HEK293 (cell line): ENCODE measurements around the gene WNT7B.

ENCODE experiments used
- CTCF ChIA-PET: fragments of 350-600 bp; formaldehyde crosslinking; extraction: SDS; loops from one replicate; lab custom pipeline; 2021; ENCODE audit warnings: antibody characterized with exemption; lab: Yijun Ruan, JAX
- POLR2A ChIA-PET: fragments of 300-600 bp; formaldehyde crosslinking; extraction: SDS; loops from one replicate; lab custom pipeline; 2020; ENCODE audit warnings: antibody characterized with exemption, inconsistent platforms; lab: Yijun Ruan, JAX
- H3K27ac ChIP-seq: fragments of 200-500 bp; sonication (Bioruptor generic); 2 replicates; pipeline ENCODE4 v1.5.1; 2014; ENCODE audit warnings: low read depth, low read length, control low read depth, inconsistent platforms; ENCODE audit errors: extremely low read depth
- H3K36me3 ChIP-seq, 2 experiments: fragments of 200-500 bp in 1 of 2; sonication (Bioruptor generic) in 1 of 2; 1 replicate in 1 of 2; 2 replicates in 1 of 2; pipeline ENCODE4 v1.5.1; 2014 to 2017; ENCODE audit warnings: inconsistent platforms in 2 of 2, low read length in 2 of 2; ENCODE audit not compliant: control insufficient read depth in 2 of 2, insufficient read depth in 1 of 2
- H3K4me1 ChIP-seq: fragments of 200-500 bp; sonication (Bioruptor generic); 2 replicates; pipeline ENCODE4 v1.5.1; 2014; ENCODE audit warnings: mild to moderate bottlenecking, low read length, inconsistent platforms; ENCODE audit not compliant: control insufficient read depth, insufficient read depth
- H3K4me3 ChIP-seq: 2 replicates; pipeline ENCODE4 v1.5.1; 2011; ENCODE audit warnings: low read depth, mild to moderate bottlenecking, control low read depth, low read length, moderate library complexity
- H3K9me3 ChIP-seq: fragments of 200-500 bp; sonication (Bioruptor generic); 2 replicates; pipeline ENCODE4 v1.5.1; 2014; ENCODE audit warnings: low read depth, low read length, inconsistent platforms; ENCODE audit not compliant: control insufficient read depth, insufficient read depth
- HOXA7 ChIP-seq: sonication (generic); formaldehyde crosslinking; IDR thresholded peaks from 2 replicates; pipeline ENCODE4 v1.8.1; 2022; ENCODE audit warnings: missing genetic modification reagents, borderline replicate concordance
- KLF9 ChIP-seq: fragments of 450-650 bp; formaldehyde crosslinking; IDR thresholded peaks from 2 replicates; pipeline ENCODE4 v1.5.1; 2016; ENCODE audit warnings: missing biosample characterization, missing genetic modification characterization, low read depth
- TCF7L2 ChIP-seq: IDR thresholded peaks from 2 replicates; pipeline ENCODE4 v1.6.1; 2011; ENCODE audit warnings: low read depth, mild to moderate bottlenecking, inconsistent platforms, low read length, moderate library complexity, borderline replicate concordance
- ZBTB10 ChIP-seq: fragments of 450-650 bp; formaldehyde crosslinking; IDR thresholded peaks from 2 replicates; pipeline ENCODE4 v1.5.1; 2016; ENCODE audit warnings: missing biosample characterization, missing genetic modification characterization
- ZBTB8A ChIP-seq: fragments of 450-650 bp; formaldehyde crosslinking; IDR thresholded peaks from 2 replicates; pipeline ENCODE4 v1.5.1; 2016; ENCODE audit warnings: missing biosample characterization, missing genetic modification characterization
- ZNF138 ChIP-seq: fragments of 450-650 bp; formaldehyde crosslinking; IDR thresholded peaks from 2 replicates; pipeline ENCODE4 v1.5.1; 2016; ENCODE audit warnings: missing biosample characterization, missing genetic modification characterization, borderline replicate concordance
- ZNF266 ChIP-seq: fragments of 450-650 bp; formaldehyde crosslinking; IDR thresholded peaks from 2 replicates; pipeline ENCODE4 v1.5.1; 2016; ENCODE audit warnings: missing biosample characterization, missing genetic modification characterization, low read depth
- ZNF274 ChIP-seq, 2 experiments: fragments of 200-500 bp in 1 of 2; fragments of 450-650 bp in 1 of 2; sonication (Bioruptor generic) in 1 of 2; formaldehyde crosslinking in 1 of 2; IDR thresholded peaks; 2 replicates each; pipeline versions ENCODE4 v1.5.1 to v1.6.1; 2014 to 2016; ENCODE audit warnings: borderline replicate concordance in 1 of 2, inconsistent platforms in 1 of 2, low read length in 1 of 2, missing biosample characterization in 1 of 2, missing genetic modification characterization in 1 of 2
- ZNF530 ChIP-seq: fragments of 450-650 bp; formaldehyde crosslinking; IDR thresholded peaks from 2 replicates; pipeline ENCODE4 v1.5.1; 2016; ENCODE audit warnings: low read depth, missing biosample characterization, missing genetic modification characterization
- ZNF544 ChIP-seq: fragments of 450-650 bp; formaldehyde crosslinking; IDR thresholded peaks from 2 replicates; pipeline ENCODE4 v1.5.0; 2017; ENCODE audit warnings: missing biosample characterization, missing genetic modification characterization
- ZNF623 ChIP-seq: fragments of 450-650 bp; formaldehyde crosslinking; IDR thresholded peaks from 2 replicates; pipeline ENCODE4 v1.5.1; 2016; ENCODE audit warnings: missing biosample characterization, missing genetic modification characterization
- ZNF654 ChIP-seq: fragments of 450-650 bp; formaldehyde crosslinking; IDR thresholded peaks from 2 replicates; pipeline ENCODE4 v1.5.1; 2016; ENCODE audit warnings: low read depth, missing biosample characterization, missing genetic modification characterization
- ZNF677 ChIP-seq: fragments of 450-650 bp; IDR thresholded peaks from 2 replicates; pipeline ENCODE4 v1.5.0; 2018; ENCODE audit warnings: missing biosample characterization, mild to moderate bottlenecking, missing genetic modification characterization, moderate library complexity
- ZNF768 ChIP-seq: fragments of 450-650 bp; formaldehyde crosslinking; IDR thresholded peaks from 2 replicates; pipeline ENCODE4 v1.5.1; 2018; ENCODE audit warnings: missing biosample characterization, mild to moderate bottlenecking, missing genetic modification characterization
- ZNF843 ChIP-seq: fragments of 450-650 bp; formaldehyde crosslinking; IDR thresholded peaks from 2 replicates; pipeline ENCODE4 v1.5.1; 2016; ENCODE audit warnings: missing biosample characterization, missing genetic modification characterization
- TF ChIP-seq, protein P1 (sequence below): fragments of 450-650 bp; formaldehyde crosslinking; IDR thresholded peaks from 2 replicates; pipeline ENCODE4 v1.5.1; 2016; ENCODE audit warnings: missing biosample characterization, missing genetic modification characterization
- TF ChIP-seq, protein P2 (sequence below): fragments of 450-650 bp; formaldehyde crosslinking; IDR thresholded peaks from 2 replicates; pipeline ENCODE4 v1.5.1; 2016; ENCODE audit warnings: missing biosample characterization, missing genetic modification characterization
- TF ChIP-seq, protein P3 (sequence below): fragments of 450-650 bp; formaldehyde crosslinking; IDR thresholded peaks from 2 replicates; pipeline ENCODE4 v1.5.1; 2016; ENCODE audit warnings: missing biosample characterization, missing genetic modification characterization
- TF ChIP-seq, protein P4 (sequence below): fragments of 450-650 bp; formaldehyde crosslinking; IDR thresholded peaks from 2 replicates; pipeline ENCODE4 v1.5.1; 2016; ENCODE audit warnings: missing biosample characterization, missing genetic modification characterization

Gene WNT7B

DNA sequence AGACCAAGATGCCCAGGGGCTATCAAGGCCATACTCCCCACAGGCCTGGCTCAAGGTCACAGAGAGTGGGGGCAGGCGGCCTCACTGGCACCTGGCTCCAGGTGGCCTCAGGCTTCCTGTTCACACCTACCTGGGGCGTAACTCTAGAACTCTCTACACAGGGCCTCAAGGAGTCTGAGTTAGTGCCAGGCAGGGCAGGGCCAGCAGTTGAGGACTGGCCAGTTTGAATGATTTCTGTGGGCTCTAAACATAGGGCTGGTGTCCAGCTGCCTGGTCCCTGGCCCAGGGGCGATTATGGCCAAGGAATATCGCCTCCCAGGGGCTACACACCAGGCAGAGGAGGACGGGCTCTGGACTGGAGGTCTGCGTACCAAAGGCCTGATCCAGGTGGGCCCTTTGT, 79.2 kb downstream of the WNT7B start (continued):
- TF ChIP-seq, protein P1, sequence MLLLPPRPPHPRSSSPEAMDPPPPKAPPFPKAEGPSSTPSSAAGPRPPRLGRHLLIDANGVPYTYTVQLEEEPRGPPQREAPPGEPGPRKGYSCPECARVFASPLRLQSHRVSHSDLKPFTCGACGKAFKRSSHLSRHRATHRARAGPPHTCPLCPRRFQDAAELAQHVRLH (tag by site-specific recombination), result no peak

- H3K9me3 ChIP-seq, result no peaks in the 10 kb centered on the region
- CTCF ChIA-PET, result interaction anchor here (1.1 kb wide), 1 partner anchor 30 kb away, joined by 3 read pairs; no protein-coding TSS in a partner anchor
- POLR2A ChIA-PET, result no interaction called here
- H3K4me3 ChIP-seq, result no peak overlapping the region
- no peaks in the 10 kb centered on the region for H3K36me3 ChIP-seq
- H3K4me1 ChIP-seq, result no peaks in the 10 kb centered on the region
- H3K27ac ChIP-seq, result no peak overlapping the region
- TF ChIP-seq KLF9 (tag by site-specific recombination) (no peak), ZNF544 (tag by site-specific recombination) (no peak), ZBTB10 (tag by site-specific recombination) (no peak), ZNF843 (no peak), ZNF266 (tag by site-specific recombination) (no peak), TCF7L2 (no peak), ZNF623 (tag by site-specific recombination) (no peak), ZNF677 (tag by site-specific recombination) (no peak), ZNF530 (tag by site-specific recombination) (no peak), HOXA7 (CRISPR knock-in tag) (no peak), ZNF768 (no peak), ZNF274 (IDR thresholded peaks at IDR 0.05; ENCODE audit: low read length) (no peak), ZNF274 (tag by site-specific recombination; IDR thresholded peaks at IDR 0.05; ENCODE audit: borderline replicate concordance) (no peak), ZBTB8A (tag by site-specific recombination) (no peak), ZNF654 (tag by site-specific recombination) (no peak), ZNF138 (no peak)
- TF ChIP-seq, protein P2, sequence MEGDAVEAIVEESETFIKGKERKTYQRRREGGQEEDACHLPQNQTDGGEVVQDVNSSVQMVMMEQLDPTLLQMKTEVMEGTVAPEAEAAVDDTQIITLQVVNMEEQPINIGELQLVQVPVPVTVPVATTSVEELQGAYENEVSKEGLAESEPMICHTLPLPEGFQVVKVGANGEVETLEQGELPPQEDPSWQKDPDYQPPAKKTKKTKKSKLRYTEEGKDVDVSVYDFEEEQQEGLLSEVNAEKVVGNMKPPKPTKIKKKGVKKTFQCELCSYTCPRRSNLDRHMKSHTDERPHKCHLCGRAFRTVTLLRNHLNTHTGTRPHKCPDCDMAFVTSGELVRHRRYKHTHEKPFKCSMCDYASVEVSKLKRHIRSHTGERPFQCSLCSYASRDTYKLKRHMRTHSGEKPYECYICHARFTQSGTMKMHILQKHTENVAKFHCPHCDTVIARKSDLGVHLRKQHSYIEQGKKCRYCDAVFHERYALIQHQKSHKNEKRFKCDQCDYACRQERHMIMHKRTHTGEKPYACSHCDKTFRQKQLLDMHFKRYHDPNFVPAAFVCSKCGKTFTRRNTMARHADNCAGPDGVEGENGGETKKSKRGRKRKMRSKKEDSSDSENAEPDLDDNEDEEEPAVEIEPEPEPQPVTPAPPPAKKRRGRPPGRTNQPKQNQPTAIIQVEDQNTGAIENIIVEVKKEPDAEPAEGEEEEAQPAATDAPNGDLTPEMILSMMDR, result no peak
- TF ChIP-seq, protein P3, sequence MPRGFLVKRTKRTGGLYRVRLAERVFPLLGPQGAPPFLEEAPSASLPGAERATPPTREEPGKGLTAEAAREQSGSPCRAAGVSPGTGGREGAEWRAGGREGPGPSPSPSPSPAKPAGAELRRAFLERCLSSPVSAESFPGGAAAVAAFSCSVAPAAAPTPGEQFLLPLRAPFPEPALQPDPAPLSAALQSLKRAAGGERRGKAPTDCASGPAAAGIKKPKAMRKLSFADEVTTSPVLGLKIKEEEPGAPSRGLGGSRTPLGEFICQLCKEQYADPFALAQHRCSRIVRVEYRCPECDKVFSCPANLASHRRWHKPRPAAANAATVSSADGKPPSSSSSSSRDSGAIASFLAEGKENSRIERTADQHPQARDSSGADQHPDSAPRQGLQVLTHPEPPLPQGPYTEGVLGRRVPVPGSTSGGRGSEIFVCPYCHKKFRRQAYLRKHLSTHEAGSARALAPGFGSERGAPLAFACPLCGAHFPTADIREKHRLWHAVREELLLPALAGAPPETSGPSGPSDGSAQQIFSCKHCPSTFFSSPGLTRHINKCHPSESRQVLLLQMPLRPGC (tag by site-specific recombination), result no peak
- TF ChIP-seq, protein P4, sequence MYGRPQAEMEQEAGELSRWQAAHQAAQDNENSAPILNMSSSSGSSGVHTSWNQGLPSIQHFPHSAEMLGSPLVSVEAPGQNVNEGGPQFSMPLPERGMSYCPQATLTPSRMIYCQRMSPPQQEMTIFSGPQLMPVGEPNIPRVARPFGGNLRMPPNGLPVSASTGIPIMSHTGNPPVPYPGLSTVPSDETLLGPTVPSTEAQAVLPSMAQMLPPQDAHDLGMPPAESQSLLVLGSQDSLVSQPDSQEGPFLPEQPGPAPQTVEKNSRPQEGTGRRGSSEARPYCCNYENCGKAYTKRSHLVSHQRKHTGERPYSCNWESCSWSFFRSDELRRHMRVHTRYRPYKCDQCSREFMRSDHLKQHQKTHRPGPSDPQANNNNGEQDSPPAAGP (tag by site-specific recombination), result no peak
- TF ChIP-seq, all 188 proteins: peak for 0
Observed at GRCh38 chr22:45896964-45897538, 79.9 kb downstream of the WNT7B start.
